IMR-90 (cell line): ENCODE results near the gene SURF4. TPM values are rescaled to one million over a fixed set of nuclear protein-coding genes. Genes with fewer than 3 reads are reported as not detected.

Experiments
- ATAC-seq: fragments of 200-7000 bp; cut with Tn5 transposase; 2 replicates; pipeline ENCODE4 v1.9.1; 2020; ENCODE audit warnings: low read depth, mild to moderate bottlenecking, moderate library complexity
- BruUV-seq: library from RNA; stranded (reverse); fragments of 400-500 nt; replicated peaks from 2 replicates; lab custom pipeline; 2021; lab: Mats Ljungman, UMichigan
- CTCF ChIA-PET: fragments of 300-600 bp; formaldehyde crosslinking; extraction: SDS; loops from one replicate; lab custom pipeline; 2021; ENCODE audit warnings: antibody characterized with exemption; lab: Yijun Ruan, JAX
- POLR2A ChIA-PET: fragments of 300-600 bp; sonication (Branson Sonifier 250); formaldehyde crosslinking; loops from one replicate; lab custom pipeline; 2022; ENCODE audit warnings: antibody characterized with exemption; ENCODE audit not compliant: unreplicated experiment; lab: Charles Lee
- DNase-seq: peaks from one replicate; pipeline ENCODE4 v3.0.0; 2013
- H2AFZ ChIP-seq: replicated peaks from 2 replicates; pipeline ENCODE3; 2013; ENCODE audit warnings: low read length, mild to moderate bottlenecking; ENCODE audit not compliant: poor library complexity
- H2AK5ac ChIP-seq: 2 replicates; pipeline ENCODE4 v1.6.1; 2013; ENCODE audit warnings: low read depth, low read length, inconsistent platforms
- H2AK9ac ChIP-seq: replicated peaks from 2 replicates; pipeline ENCODE3; 2013; ENCODE audit warnings: mild to moderate bottlenecking, low read depth, low read length, moderate library complexity; ENCODE audit not compliant: poor library complexity
- H2BK120ac ChIP-seq: 2 replicates; pipeline ENCODE4 v1.6.1; 2013; ENCODE audit warnings: low read depth, low read length, inconsistent platforms
- H2BK15ac ChIP-seq: 3 replicates; pipeline ENCODE4 v1.6.1; 2013; ENCODE audit warnings: low read depth, low read length, inconsistent platforms
- H2BK20ac ChIP-seq: 2 replicates; pipeline ENCODE4 v1.6.1; 2013; ENCODE audit warnings: low read depth, mild to moderate bottlenecking, inconsistent platforms, low read length, moderate library complexity
- H2BK5ac ChIP-seq: 2 replicates; pipeline ENCODE4 v1.6.1; 2013; ENCODE audit warnings: mild to moderate bottlenecking, low read depth, low read length, inconsistent platforms; ENCODE audit not compliant: poor library complexity, severe bottlenecking
- H3K14ac ChIP-seq: replicated peaks from 2 replicates; pipeline ENCODE4 v1.6.1; 2013; ENCODE audit warnings: low read depth, low read length, inconsistent platforms
- H3K18ac ChIP-seq: 2 replicates; pipeline ENCODE4 v1.6.1; 2013; ENCODE audit warnings: low read depth, low read length, control low read depth
- H3K23ac ChIP-seq: 2 replicates; pipeline ENCODE4 v1.6.1; 2013; ENCODE audit warnings: low read depth, low read length, inconsistent platforms
- H3K27ac ChIP-seq: 2 replicates; pipeline ENCODE4 v1.5.1; 2013; ENCODE audit warnings: mild to moderate bottlenecking, control low read depth, low read length; ENCODE audit not compliant: insufficient read depth
- H3K27me3 ChIP-seq: 2 replicates; pipeline ENCODE4 v1.6.1; 2013; ENCODE audit warnings: low read length; ENCODE audit not compliant: control insufficient read depth, insufficient read depth
- H3K36me3 ChIP-seq: 2 replicates; pipeline ENCODE4 v1.6.1; 2013; ENCODE audit warnings: low read length, mixed read lengths; ENCODE audit not compliant: control insufficient read depth, insufficient read depth
- H3K4ac ChIP-seq: 2 replicates; pipeline ENCODE4 v1.6.1; 2013; ENCODE audit warnings: low read depth, low read length, inconsistent platforms
- H3K4me1 ChIP-seq: 2 replicates; pipeline ENCODE4 v1.6.1; 2013; ENCODE audit warnings: low read length, mixed read lengths; ENCODE audit not compliant: control insufficient read depth, insufficient read depth
- H3K4me2 ChIP-seq: 2 replicates; pipeline ENCODE4 v1.6.1; 2013; ENCODE audit warnings: low read depth, mild to moderate bottlenecking, control low read depth, low read length, moderate library complexity
- H3K4me3 ChIP-seq: 2 replicates; pipeline ENCODE4 v1.5.1; 2013; ENCODE audit warnings: low read depth, mild to moderate bottlenecking, control low read depth, low read length, moderate library complexity; ENCODE audit not compliant: insufficient read depth
- H3K56ac ChIP-seq: 2 replicates; pipeline ENCODE4 v1.6.1; 2013; ENCODE audit warnings: low read length, inconsistent platforms; ENCODE audit not compliant: insufficient read depth; ENCODE audit errors: extremely low read depth
- H3K79me1 ChIP-seq, 2 experiments: 2 replicates each; pipeline ENCODE4 v1.6.1; 2013; ENCODE audit warnings: low read length in 2 of 2, inconsistent platforms in 1 of 2, low read depth in 1 of 2
- H3K9ac ChIP-seq: 2 replicates; pipeline ENCODE4 v1.6.1; 2013; ENCODE audit warnings: low read depth, low read length, control low read depth
- H3K9me1 ChIP-seq: 2 replicates; pipeline ENCODE4 v1.6.1; 2013; ENCODE audit warnings: low read length, inconsistent platforms; ENCODE audit not compliant: insufficient read depth
- H3K9me3 ChIP-seq: 2 replicates; pipeline ENCODE4 v1.6.1; 2013; ENCODE audit warnings: low read length; ENCODE audit not compliant: control insufficient read depth, insufficient read depth
- H4K20me1 ChIP-seq: 2 replicates; pipeline ENCODE4 v1.6.1; 2013; ENCODE audit warnings: low read length, inconsistent platforms; ENCODE audit not compliant: insufficient read depth
- H4K5ac ChIP-seq: 2 replicates; pipeline ENCODE4 v1.6.1; 2013; ENCODE audit warnings: mild to moderate bottlenecking, low read depth, low read length, control low read depth
- H4K8ac ChIP-seq, 2 experiments: 2 replicates each; pipeline ENCODE4 v1.6.1; 2013; ENCODE audit warnings: low read depth in 2 of 2, low read length in 2 of 2, control low read depth in 1 of 2, inconsistent platforms in 1 of 2
- H4K91ac ChIP-seq: 2 replicates; pipeline ENCODE4 v1.6.1; 2013; ENCODE audit warnings: low read depth, low read length, inconsistent platforms; ENCODE audit not compliant: insufficient read depth
- BHLHE40 ChIP-seq: fragments of 150-350 bp; IDR thresholded peaks from 2 replicates; pipeline ENCODE4 v1.6.1; 2016; ENCODE audit warnings: mild to moderate bottlenecking, low read depth, low read length
- CEBPB ChIP-seq: IDR thresholded peaks from 2 replicates; pipeline ENCODE4 v1.6.1; 2012; ENCODE audit warnings: low read depth, low read length, improper control_type of control experiment
- CHD1 ChIP-seq: IDR thresholded peaks from 2 replicates; pipeline ENCODE4 v1.6.1; 2012; ENCODE audit warnings: low read depth, low read length, improper control_type of control experiment
- CTCF ChIP-seq: conservative IDR thresholded peaks from 2 replicates; pipeline ENCODE4 v1.5.1; 2012; ENCODE audit warnings: mild to moderate bottlenecking, low read depth, low read length, improper control_type of control experiment
- FOS ChIP-seq: fragments of 150-350 bp; IDR thresholded peaks from 2 replicates; pipeline ENCODE4 v1.6.1; 2016; ENCODE audit warnings: low read depth, low read length
- MAFK ChIP-seq: IDR thresholded peaks from 2 replicates; pipeline ENCODE4 v1.6.1; 2012; ENCODE audit warnings: low read depth, low read length, improper control_type of control experiment
- MAZ ChIP-seq: IDR thresholded peaks from 2 replicates; pipeline ENCODE4 v1.6.1; 2012; ENCODE audit warnings: low read depth, mild to moderate bottlenecking, low read length, improper control_type of control experiment, moderate library complexity, borderline replicate concordance
- NFE2L2 ChIP-seq: fragments of 150-350 bp; IDR thresholded peaks from 2 replicates; pipeline ENCODE4 v1.6.1; 2016; ENCODE audit warnings: low read depth, mild to moderate bottlenecking, low read length
- POLR2A ChIP-seq: IDR thresholded peaks from 2 replicates; pipeline ENCODE4 v1.6.1; 2012; ENCODE audit warnings: mild to moderate bottlenecking, low read depth, low read length
- RAD21 ChIP-seq: IDR thresholded peaks from 2 replicates; pipeline ENCODE4 v1.6.1; 2012; ENCODE audit warnings: low read length, improper control_type of control experiment
- RCOR1 ChIP-seq: IDR thresholded peaks from 2 replicates; pipeline ENCODE4 v1.6.1; 2012; ENCODE audit warnings: mild to moderate bottlenecking, low read length, improper control_type of control experiment; ENCODE audit not compliant: insufficient replicate concordance
- RFX5 ChIP-seq: IDR thresholded peaks from 2 replicates; pipeline ENCODE4 v1.8.0; 2012; ENCODE audit warnings: low read depth, mild to moderate bottlenecking, low read length, moderate library complexity
- SMC3 ChIP-seq: fragments of 150-350 bp; IDR thresholded peaks from 2 replicates; pipeline ENCODE4 v1.6.1; 2016; ENCODE audit warnings: low read depth, mild to moderate bottlenecking, antibody characterized with exemption, low read length, moderate library complexity
- USF2 ChIP-seq: fragments of 150-350 bp; IDR thresholded peaks from 2 replicates; pipeline ENCODE4 v1.6.1; 2017; ENCODE audit warnings: mild to moderate bottlenecking, antibody characterized with exemption, low read length, low read depth
- WGBS, 2 experiments: methylation state at CpG; one replicate each; pipeline versions ENCODE4 v1.1.5 to v1.1.7; 2013; ENCODE audit warnings: missing lambda C conversion rate in 2 of 2; ENCODE audit not compliant: insufficient read length in 1 of 2; ENCODE audit errors: extremely low coverage in 2 of 2; 5-methylcytosine and 5-hydroxymethylcytosine counted together
- dilution Hi-C: fragments of 300-500 bp; cut with HindIII; formaldehyde crosslinking; loops from one replicate; pipeline ENCODE4 v1.14.3; 2018; ENCODE audit warnings: low sequenced_read_pairs; ENCODE audit not compliant: unreplicated experiment
- in situ Hi-C: fragments of 300-500 bp; cut with MboI; formaldehyde crosslinking; loops from 3 replicates; pipeline ENCODE4 v1.14.3; 2019; ENCODE audit warnings: low sequenced_read_pairs, inconsistent platforms, mixed read lengths
- intact Hi-C: fragments of 100-400 bp; cut with micrococcal nuclease; formaldehyde crosslinking; loops from 2 replicates; pipeline ENCODE4 v1.10.0; 2022
- polyA plus RNA-seq, 3 experiments: library from polyadenylated mRNA; depleted of rRNA; stranded (reverse); fragments of >200 nt; gene quantifications; 2 replicates each; pipeline ENCODE4 v1.2.3, GENCODE V29; 2012; ENCODE audit warnings: low replicate concordance in 1 of 3
- total RNA-seq: library from RNA; depleted of rRNA; stranded (reverse); fragments of >200 nt; gene quantifications from 2 replicates; pipeline ENCODE4 v1.2.3, GENCODE V29; 2012
- TF ChIP-seq, protein P1 (sequence below): fragments of 150-350 bp; IDR thresholded peaks from 2 replicates; pipeline ENCODE4 v1.6.1; 2016; ENCODE audit warnings: low read depth, mild to moderate bottlenecking, low read length, moderate library complexity, borderline replicate concordance

The SURF4 gene
- total and polyA plus RNA-seq, 2 of the 4 experiments (the other 2 are of a cell fraction): 307 to 532 TPM

GRCh38 chr9:133341369-133342068 is 34.3 kb downstream of the SURF4 start:
- Histone ChIP-seq H2BK120ac (no peak overlapping the region), H3K23ac (no peak overlapping the region), H2AK9ac (no peak overlapping the region), H2AFZ (no peak overlapping the region), H3K56ac (no peak overlapping the region), H2BK20ac (no peak overlapping the region), H3K27ac (no peak overlapping the region), H2BK15ac (no peak overlapping the region), H4K91ac (no peak overlapping the region), H4K5ac (no peak overlapping the region), H3K4ac (no peak overlapping the region), H2AK5ac (no peak overlapping the region), H3K4me3 (no peak overlapping the region), H3K4me2 (no peak overlapping the region), H3K18ac (no peak overlapping the region), H3K9me1 (peaks cover 4% of the 10 kb centered on the region; the same call in 1 of the 2 replicates), H3K9me3 (no peaks in the 10 kb centered on the region), H3K27me3 (no peaks in the 10 kb centered on the region), H3K4me1 (peaks cover 4% of the 10 kb centered on the region), H3K14ac (no peak overlapping the region), H4K8ac (no peak overlapping the region), H4K20me1 (peaks cover 7% of the 10 kb centered on the region; the same call in 1 of the 2 replicates), H3K36me3 (peaks cover 63% of the 10 kb centered on the region), H2BK5ac (no peak overlapping the region), H3K9ac (no peak overlapping the region), H3K79me1 (peaks cover 15 to 35% of the 10 kb centered on the region in 2 experiments; a peak in 3 of 4 replicates)
- no peak for DNase-seq
- ChIA-PET POLR2A (no interaction called here), CTCF (interaction anchor here (0.6 kb wide), 2 partner anchors 14 to 22 kb away, joined by 3 read pairs; no protein-coding TSS in a partner anchor)
- dilution Hi-C loops (no loop called here), intact Hi-C loops (no loop called here), in situ Hi-C loops (no loop called here)
- 90% methylated on average over 9 of the region's 15 CpGs; no CpG with 5 or more reads in 1 of the 2 experiments for WGBS, 2 experiments
- ATAC-seq: no peak
- no TSS peak for BruUV-seq
- TF ChIP-seq MAFK (no peak), NFE2L2 (no peak), RFX5 (no peak), SMC3 (no peak), BHLHE40 (no peak), CEBPB (no peak), CTCF (no peak), RCOR1 (no peak), CHD1 (no peak), USF2 (no peak), RAD21 (no peak), FOS (no peak), POLR2A (no peak), MAZ (no peak)
- TF ChIP-seq, protein P1, sequence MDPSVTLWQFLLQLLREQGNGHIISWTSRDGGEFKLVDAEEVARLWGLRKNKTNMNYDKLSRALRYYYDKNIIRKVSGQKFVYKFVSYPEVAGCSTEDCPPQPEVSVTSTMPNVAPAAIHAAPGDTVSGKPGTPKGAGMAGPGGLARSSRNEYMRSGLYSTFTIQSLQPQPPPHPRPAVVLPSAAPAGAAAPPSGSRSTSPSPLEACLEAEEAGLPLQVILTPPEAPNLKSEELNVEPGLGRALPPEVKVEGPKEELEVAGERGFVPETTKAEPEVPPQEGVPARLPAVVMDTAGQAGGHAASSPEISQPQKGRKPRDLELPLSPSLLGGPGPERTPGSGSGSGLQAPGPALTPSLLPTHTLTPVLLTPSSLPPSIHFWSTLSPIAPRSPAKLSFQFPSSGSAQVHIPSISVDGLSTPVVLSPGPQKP: no peak
